HG02885 (cell line): ENCODE measurements around the gene ZNF569.

Experiments used
- ATAC-seq: cut with Tn5 transposase; IDR thresholded peaks from one replicate; pipeline ENCODE4 v1.9.1; 2021; ENCODE audit warnings: mild to moderate bottlenecking; ENCODE audit not compliant: unreplicated experiment, poor library complexity

ZNF569 gene

DNA sequence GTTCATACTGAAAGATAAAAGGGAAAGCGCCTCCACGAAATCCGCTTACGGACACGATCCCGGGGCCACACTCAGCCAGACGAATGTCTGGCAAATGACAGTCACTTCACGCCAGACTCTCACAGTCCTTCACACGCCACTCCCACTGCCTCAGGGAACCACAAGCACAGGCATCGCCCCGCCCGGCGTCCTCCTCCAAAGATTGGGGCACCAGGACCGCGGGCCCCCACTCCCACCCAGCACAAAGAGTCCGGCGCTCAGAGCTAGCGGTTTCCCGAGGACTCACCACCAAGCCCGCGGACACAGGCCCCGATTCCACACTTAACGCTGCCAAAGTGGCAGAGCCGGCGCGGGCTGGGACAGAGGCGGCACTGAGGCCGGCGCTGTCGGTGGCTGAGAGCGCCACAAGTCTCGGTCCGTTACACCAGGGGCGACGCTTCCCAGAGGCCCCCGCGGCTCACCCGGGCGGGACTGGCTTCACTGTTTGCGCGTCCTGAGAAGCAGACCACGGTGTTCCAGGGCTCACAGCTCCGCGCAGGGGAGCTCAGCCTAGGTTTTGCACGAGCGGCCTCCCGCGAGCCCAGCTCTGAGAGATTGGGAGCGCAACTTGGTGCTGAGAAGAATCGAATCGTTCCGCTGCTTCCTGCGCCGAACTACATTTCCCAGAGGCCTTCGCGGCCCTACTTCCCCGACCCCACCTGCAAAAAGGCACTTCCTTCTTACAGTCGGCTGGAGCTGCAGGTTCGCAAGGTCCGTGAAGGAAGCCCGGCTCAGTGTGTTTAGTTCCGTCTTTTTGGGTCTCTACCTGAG, at the start of gene ZNF569:
ZNF569 (minus strand) TSS at position 647 of the 810 bp plus-strand sequence. CDS start 22,523 bp downstream, outside the sequence.
- peak; percentile 68 for ATAC-seq

DNA sequence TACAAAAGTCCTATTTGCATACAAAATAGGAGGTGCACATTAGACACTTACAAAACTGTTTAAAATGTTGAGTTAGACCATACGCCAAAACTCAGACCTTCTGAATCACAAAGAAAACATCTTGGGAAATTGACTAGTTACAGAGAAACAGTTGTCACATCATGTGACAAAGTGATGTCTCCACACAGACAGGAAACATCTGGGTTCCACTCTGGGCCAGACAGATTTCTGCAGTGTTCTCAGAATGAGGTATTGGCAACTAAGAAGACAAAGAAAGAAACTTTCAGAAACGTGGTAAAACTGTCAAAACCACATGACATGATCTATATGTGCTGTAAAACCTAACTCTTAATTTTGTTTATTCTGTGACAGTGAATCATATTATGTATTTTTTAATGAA, 46.2 kb upstream of the ZNF569 start:
- ATAC-seq: no peak

DNA sequence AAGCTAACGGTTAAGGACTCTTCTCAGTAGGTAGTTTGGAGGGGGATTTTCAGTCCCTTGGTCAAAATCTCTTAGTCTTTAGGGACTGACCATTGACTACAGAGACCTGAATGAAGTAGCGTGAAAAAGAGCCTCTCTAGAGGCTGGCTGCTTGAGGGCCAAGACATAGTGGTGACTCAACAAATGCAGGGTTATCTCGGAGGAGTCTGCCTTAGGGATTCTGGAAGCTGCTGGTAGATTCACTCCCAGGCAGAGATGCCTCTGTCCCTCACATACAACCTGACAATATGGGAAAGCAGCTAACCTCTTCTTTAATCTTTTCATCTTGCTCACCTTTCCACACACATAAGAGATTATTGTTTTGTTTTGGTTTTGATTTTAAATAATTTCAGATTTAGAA, 44.6 kb upstream of the ZNF569 start:
- ATAC-seq: no peak

DNA sequence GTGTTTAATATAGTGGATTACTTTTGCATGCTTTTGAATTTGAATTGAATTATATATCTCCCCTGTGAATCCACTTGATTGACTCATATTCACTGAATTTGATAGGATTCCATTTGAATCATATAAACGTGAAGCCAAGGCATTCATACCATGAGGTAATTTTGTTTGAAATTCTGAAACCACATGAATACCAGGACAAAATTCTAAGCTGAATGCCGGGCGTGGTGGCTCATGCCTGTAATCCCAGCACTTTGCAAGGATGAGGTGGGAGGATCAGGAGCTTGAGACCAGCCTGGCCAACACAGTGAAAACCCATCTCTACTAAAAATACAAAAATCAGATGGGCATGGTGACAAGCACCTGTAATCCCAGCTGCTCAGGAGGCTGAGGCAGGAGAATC, 43.9 kb upstream of the ZNF569 start:
- no peak for ATAC-seq

DNA sequence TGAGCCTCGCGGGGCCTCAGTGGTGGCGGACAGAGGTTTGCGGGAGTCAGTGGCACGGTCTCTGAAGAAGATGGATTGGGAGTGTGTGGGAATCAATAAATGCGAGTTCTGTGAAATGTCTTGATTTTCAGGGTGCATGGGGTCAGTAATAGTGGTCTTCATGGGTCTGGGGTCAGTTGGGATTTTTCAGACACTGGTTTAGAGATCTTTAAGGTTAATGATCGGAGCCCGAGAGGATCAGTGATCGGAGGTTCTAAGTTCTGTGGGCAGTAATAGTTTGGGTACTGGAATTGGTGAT, 39.9 kb upstream of the ZNF569 start:
- ATAC-seq: no peak

DNA sequence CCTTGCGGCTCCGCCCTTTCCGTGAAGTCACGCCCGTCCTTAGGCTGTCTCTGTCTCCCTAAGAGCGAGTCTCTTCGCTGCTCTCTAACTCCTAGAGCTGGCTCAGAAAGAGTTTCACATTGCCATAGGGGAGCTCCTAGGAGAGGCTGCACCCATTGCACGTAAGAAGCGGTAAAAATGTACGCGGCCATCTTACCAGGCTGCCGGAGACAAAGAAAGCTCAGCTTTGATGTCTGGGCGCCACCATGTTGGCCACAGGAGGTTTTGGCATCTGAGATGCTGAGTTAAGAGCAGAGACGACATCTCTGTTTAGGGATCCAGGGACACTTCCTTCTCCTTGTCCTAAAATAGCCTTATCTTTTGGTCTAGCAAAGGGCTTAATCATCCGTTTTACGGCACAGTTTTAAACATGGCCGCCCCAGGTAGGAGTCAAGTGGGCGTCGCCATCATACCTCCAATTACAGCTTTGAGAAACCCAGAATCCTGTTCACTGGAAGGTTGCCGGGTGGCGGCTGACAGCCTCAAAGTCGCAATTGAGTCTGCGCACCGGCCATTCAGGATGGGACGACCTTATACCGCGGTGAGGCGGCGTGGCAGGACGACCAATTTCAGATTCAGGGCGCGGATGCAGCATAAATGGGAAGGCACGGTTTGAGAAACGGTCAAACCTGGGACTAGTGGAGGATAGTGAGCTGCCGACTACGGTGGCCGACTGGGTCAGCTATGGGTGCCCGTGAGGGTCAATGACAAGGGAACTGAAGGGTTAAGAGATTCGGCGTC, 39.3 kb upstream of the ZNF569 start, which contains the start of gene ZNF793:
ZNF793 (plus strand) TSS at position 553 of the 780 bp plus-strand sequence. CDS start 16,501 bp downstream, outside the sequence.
- no peak for ATAC-seq

DNA sequence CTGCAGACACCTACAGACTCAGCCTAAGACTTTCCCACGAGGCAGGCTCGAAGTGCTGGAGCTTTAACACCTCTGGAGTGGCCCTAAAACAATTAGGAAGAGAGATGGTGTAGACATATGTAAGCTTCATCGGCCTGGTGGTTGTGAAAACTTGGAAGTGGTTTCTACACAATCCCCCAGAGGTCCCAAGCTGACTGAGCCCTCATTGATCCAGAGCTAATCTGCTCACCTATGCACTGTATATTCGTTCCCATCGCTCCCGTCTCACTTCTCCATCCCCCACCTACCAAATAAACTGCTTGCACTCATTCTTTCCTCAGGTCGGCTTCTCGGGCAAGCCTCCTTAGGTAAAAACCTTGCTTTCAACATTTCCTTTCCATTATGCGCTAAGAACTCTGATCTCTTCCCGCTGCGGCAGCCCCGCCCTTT, 38.7 kb upstream of the ZNF569 start:
- ATAC-seq: no peak

DNA sequence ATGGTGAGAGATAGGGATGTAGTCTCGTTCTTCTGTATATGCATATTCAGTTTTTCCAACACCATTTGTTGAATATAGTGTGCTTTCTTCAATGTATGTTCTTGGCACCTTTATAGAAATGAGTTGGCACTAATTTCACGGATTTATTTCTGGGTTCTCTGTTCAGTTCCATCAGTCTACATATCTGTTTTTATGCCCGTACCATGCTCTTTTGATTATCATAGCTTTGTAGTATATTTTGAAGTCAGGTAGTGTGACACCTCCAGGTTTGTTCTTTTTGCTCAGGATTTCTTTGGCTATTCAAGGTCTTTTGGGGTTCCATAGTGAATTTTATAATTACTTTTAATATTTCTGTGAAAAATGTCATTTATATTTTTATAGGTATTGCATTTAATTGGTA, 25.0 kb upstream of the ZNF569 start:
- ATAC-seq: no peak

DNA sequence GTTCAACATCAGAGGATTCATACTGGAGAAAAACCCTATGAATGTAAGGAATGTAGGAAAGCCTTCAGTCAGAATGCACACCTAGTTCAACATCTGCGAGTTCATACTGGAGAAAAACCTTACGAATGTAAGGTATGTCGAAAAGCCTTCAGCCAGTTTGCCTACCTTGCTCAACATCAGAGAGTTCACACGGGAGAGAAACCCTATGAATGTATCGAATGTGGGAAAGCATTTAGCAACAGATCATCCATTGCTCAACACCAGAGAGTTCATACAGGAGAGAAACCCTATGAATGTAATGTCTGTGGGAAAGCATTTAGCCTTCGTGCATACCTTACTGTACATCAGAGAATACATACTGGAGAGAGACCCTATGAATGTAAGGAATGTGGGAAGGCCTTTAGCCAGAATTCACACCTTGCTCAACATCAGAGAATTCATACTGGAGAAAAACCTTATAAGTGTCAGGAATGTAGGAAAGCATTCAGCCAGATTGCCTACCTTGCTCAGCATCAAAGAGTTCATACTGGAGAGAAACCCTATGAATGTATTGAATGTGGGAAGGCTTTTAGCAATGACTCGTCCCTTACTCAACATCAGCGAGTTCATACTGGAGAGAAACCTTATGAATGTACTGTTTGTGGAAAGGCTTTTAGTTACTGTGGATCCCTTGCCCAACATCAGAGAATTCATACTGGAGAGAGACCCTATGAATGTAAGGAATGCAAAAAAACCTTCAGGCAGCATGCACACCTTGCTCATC, 17.3 kb upstream of the ZNF569 start:
- no peak for ATAC-seq

DNA sequence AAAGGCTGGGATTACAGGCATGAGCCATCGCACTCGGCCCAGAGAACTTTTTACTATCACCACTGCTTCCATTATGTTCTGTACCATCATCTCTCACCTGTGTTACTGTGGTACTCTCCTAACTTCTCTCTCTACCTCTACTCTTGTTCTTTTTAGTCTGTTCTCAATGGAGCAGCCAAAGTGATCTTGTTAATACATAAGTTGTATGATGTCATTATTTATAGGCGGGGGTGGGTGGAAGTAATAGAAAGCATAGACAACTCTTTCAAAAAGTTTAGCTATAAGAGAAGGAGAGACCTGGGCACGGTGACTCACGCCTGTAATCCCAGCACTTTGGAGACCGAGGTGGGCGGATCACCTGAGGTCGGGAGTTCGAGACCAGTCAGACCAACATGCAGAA, 4.9 kb upstream of the ZNF569 start:
- ATAC-seq: no peak

DNA sequence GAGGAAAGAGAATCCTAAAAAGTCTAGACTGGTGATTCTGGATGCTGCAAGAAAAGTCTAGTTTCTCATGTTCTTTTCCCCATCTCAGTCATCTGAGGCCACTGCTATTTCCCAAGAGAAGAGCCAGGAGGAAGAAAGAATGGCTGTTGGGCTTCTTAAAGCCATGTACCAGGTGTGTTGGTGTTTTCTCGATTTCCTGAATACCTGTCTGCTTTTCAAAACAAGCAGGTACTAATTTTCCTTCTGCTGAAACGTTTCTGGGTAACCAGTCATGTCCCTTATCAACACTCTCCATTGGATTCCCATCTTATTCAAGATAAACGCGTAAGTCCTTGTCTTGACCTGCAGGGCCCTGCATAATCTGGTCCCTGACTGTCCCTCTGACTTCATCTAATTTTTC, 3.0 kb upstream of the ZNF569 start:
- ATAC-seq: no peak

DNA sequence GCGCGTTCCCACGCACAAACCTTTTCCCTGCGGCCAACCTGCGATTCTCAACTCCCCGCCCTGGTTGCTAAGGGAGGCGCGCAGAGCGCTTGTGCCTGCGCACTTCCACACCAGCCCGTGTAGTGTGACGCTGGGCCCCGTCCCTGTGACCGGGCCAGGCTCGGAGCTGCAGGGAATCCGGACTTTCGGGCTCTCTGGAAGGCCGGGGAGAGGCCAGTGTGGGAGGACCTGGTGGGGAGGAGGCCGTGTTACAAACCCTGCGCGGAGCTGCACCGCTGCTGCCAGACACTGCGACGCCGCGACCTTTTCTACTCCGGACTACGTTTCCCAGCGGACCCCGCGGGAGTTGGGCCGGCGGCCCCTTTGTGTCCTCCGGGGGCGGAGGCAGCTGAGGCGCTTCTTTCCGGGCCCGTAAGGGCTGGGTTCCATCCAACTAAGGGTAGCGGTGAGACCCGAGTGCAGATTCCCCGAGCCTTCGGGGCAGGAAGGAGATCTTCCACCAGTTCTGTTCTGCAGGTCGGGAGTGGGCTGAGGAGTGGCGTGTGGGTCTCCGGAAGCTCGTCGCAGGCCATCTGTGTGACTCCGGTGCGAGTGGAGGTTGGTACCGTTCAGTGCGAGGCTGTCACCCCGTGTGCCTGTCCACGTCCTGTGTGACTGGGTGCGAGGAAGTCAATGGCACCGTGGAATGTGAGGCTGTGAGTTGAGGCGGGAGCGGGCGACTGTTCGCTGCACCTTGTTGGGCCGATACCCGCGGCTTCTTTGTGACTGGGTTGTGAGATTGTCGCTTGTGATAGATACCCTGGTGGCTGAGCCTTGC, 1.9 kb upstream of the ZNF569 start, which contains the start of gene ZNF570:
ZNF570 (plus strand) TSS at position 396 of the 817 bp plus-strand sequence. CDS start 999 bp downstream, outside the sequence.
- ATAC-seq: peak; percentile 67

DNA sequence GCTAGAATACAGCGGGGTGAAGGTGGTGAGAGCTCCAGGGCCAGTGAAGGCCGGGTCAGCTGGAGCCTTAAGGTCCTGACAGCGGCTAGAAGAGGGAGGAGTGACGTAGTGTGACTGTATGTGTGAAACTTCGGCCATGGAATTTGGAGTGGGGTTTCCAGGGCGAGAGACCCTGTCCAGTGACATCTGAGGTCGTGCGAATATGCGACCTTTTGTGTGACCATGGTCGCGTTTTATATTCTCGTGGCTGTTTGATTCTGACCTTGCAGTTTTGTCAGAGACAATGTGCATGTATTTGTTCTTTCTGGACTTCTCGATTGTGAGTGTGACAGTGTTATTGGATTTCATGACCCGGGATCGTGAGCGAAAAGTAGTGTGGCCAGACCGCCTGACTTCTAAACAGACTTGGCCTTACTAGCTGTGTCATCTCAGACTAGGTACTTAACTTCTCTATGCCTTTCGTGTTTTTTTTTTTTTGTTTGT, 405 bp upstream of the ZNF569 start:
- ATAC-seq: no peak

DNA sequence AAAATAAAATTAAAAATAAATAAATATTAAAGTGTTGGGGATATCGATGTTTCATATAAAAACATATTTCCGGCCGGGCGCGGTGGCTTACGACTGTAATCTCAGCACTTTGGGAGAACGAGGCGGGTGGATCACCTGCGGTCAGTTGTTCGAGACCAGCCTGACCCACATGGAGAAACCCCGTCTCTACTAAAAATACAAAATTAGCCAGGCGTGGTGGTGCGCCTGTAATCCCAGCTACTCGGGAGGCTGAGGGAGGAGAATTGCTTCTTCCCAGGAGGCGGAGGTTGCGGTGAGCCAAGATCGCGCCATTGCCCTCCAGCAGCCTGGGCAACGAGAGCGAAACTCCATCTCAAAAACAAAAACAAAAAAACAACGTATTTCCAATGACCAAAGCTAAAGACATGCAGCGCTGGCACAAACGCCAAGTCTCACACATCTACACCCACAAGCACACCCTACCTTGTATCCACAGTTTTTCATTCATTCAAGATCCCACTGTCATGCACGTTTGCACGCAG, 907 bp downstream of the ZNF569 start:
- no peak for ATAC-seq

DNA sequence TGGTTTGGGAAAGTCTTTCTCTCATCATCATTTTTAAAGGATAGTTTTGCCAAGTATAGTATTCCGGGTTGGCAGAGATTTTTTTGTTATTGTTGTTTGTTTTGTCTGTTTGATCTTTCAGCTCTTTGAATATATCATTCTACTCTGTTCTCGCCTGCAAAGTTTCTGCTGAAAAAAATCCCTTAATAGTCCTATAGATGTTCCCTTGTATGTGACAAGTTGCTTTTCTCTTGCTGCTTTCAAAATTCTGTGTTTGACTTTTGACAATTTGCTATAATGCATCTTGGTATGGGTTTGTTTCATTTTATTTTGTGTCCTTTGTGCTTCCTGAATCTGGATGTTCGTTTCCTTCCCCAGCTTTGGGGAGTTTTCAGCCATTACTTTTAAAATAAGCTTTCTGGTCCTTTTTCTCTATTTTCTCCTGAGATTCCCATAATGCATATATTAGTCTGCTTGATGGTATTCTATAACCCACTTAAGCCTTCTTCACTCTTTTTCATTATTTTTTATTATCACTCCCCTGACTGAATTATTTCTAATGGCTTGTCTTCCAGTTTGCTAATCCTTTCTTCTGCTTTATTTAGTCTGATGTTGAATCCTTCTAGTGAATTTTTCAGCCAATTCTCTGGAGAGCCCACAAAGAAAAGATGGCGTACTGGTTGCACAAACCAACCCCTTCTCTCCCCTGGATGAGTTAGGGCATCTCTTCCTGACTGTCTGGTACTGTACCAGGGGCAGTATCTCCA, 14.6 kb downstream of the ZNF569 start:
- no peak for ATAC-seq

DNA sequence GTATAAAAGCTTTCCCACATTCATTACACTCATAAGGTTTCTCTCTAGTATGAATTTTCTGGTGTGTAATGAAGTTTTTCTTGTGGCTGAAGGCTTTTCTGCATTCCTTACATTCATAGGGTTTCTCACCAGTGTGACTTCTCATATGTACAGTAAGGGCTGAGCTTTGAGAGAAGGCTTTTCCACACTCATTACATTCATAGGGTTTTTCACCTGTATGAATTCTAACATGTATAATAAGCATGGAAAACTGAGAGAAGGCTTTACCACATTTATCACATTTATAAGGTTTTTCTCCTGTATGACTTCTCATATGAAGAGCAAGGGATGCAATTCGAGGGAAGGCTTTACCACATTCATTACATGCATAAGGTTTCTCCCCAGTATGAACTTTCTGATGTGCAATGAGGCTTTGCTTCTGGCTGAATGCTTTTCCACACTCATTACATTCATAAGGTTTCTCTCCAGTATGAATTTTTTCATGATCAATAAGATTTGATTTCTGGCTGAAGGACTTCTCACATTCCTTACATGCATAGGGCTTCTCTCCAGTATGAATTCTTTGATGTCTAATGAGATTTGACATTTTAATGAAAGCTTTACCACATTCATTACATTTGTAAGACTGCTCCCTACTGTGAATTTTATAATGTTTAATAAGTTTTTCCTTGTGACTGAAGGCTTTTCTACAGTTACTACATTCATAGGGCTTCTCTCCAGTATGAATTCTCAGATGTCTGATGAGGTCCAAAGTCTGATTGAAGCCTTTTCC, 53.7 kb downstream of the ZNF569 start:
- ATAC-seq: no peak

DNA sequence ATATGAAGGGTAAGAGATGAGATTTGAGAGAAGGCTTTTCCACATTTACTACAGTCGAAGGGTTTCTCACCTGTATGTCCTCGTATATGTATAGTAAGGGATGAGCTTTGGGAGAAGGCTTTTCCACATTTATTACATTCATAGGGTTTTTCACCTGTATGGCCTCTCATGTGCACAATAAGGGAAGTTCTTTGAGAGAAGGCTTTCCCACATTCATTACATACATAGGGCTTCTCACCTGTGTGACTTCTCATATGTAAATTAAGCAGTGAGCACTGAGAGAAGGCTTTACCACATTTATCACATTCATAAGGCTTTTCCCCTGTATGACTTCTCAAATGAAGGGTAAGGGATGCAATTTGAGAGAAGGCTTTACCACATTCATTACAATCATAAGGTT, 54.5 kb downstream of the ZNF569 start:
- ATAC-seq: no peak
